Measurements from ENCODE around the gene EPAS1.

The EPAS1 gene

GRCh38 chr2:46365913-46366667, 68.9 kb downstream of the EPAS1 start:
- DNase-seq (ENCODE audit: low spot score in 2 of 2): no peak
- Mint-ChIP-seq H3K36me3 (peaks cover 90% of the 10 kb centered on the region), H3K4me3 (no peak overlapping the region), H3K9me3 (no peaks in the 10 kb centered on the region), H3K27ac (no peak overlapping the region), H3K4me1 (peaks cover 64% of the 10 kb centered on the region)
- ATAC-seq: no peak

GRCh38 chr2:46366668-46367052, 69.5 kb downstream of the EPAS1 start:
- Mint-ChIP-seq H3K36me3 (peaks cover 90% of the 10 kb centered on the region), H3K4me1 (peaks cover 63% of the 10 kb centered on the region), H3K4me3 (no peak overlapping the region), H3K9me3 (no peaks in the 10 kb centered on the region), H3K27ac (no peak overlapping the region)
- DNase-seq (ENCODE audit: low spot score in 2 of 2): no peak
- no peak for ATAC-seq

GRCh38 chr2:46367286-46367685, 70.1 kb downstream of the EPAS1 start:
- H3K4me1 Mint-ChIP-seq: peaks cover 57% of the 10 kb centered on the region
- ATAC-seq: no peak
- H3K9me3 Mint-ChIP-seq: no peaks in the 10 kb centered on the region
- H3K4me3 Mint-ChIP-seq: no peak overlapping the region
- no peak overlapping the region for H3K27ac Mint-ChIP-seq
- peaks cover 92% of the 10 kb centered on the region for H3K36me3 Mint-ChIP-seq
- no peak for DNase-seq (ENCODE audit: low spot score in 2 of 2)

- Mint-ChIP-seq H3K4me3 (no peak overlapping the region), H3K27ac (peak overlapping the region; percentile 23), H3K36me3 (peaks cover 96% of the 10 kb centered on the region), H3K4me1 (peaks cover 46% of the 10 kb centered on the region), H3K9me3 (no peaks in the 10 kb centered on the region)
- DNase-seq (ENCODE audit: low spot score in 2 of 2): no peak
- ATAC-seq: no peak
Observed at GRCh38 chr2:46368401-46368800, 71.2 kb downstream of the EPAS1 start.

- peaks cover 98% of the 10 kb centered on the region for H3K36me3 Mint-ChIP-seq
- ATAC-seq (peak; percentile 98), DNase-seq (ENCODE audit: low spot score in 2 of 2) (peak in 1 of 2 donors; percentile 21)
Observed at GRCh38 chr2:46369783-46370182, 72.6 kb downstream of the EPAS1 start.

GRCh38 chr2:46371854-46372253, 74.6 kb downstream of the EPAS1 start:
- Mint-ChIP-seq H3K4me3 (no peak overlapping the region), H3K4me1 (peaks cover 37% of the 10 kb centered on the region), H3K27ac (no peak overlapping the region), H3K9me3 (no peaks in the 10 kb centered on the region), H3K36me3 (peaks cover 98% of the 10 kb centered on the region)
- ATAC-seq (no peak), DNase-seq (ENCODE audit: low spot score in 2 of 2) (no peak)

More at GRCh38 chr2:46369783-46370182, 72.6 kb downstream of the EPAS1 start:
- Mint-ChIP-seq H3K9me3 (no peaks in the 10 kb centered on the region), H3K27ac (peak overlapping the region; percentile 23), H3K4me1 (peaks cover 37% of the 10 kb centered on the region), H3K4me3 (peak overlapping the region; percentile 33)

- H3K4me1 Mint-ChIP-seq: peaks cover 37% of the 10 kb centered on the region
- ATAC-seq (no peak), DNase-seq (ENCODE audit: low spot score in 2 of 2) (no peak)
- no peak overlapping the region for H3K4me3 Mint-ChIP-seq
- no peak overlapping the region for H3K27ac Mint-ChIP-seq
- peaks cover 98% of the 10 kb centered on the region for H3K36me3 Mint-ChIP-seq
- H3K9me3 Mint-ChIP-seq: no peaks in the 10 kb centered on the region
Observed at GRCh38 chr2:46372475-46372874, 75.3 kb downstream of the EPAS1 start.

GRCh38 chr2:46373238-46373637, 76.0 kb downstream of the EPAS1 start:
- Mint-ChIP-seq H3K27ac (no peak overlapping the region), H3K36me3 (peaks cover 98% of the 10 kb centered on the region), H3K4me3 (no peak overlapping the region), H3K4me1 (peaks cover 32% of the 10 kb centered on the region), H3K9me3 (no peaks in the 10 kb centered on the region)
- DNase-seq (ENCODE audit: low spot score in 2 of 2) (no peak), ATAC-seq (no peak)

GRCh38 chr2:46375566-46376125, 78.4 kb downstream of the EPAS1 start:
- Mint-ChIP-seq H3K4me3 (no peak overlapping the region), H3K27ac (peak overlapping the region; percentile 27), H3K9me3 (no peaks in the 10 kb centered on the region), H3K4me1 (peaks cover 14% of the 10 kb centered on the region), H3K36me3 (peaks cover 100% of the 10 kb centered on the region)
- DNase-seq (ENCODE audit: low spot score in 2 of 2) (no peak), ATAC-seq (no peak)

GRCh38 chr2:46376586-46376985, 79.4 kb downstream of the EPAS1 start:
- Mint-ChIP-seq H3K4me1 (peaks cover 5% of the 10 kb centered on the region), H3K4me3 (no peak overlapping the region), H3K9me3 (no peaks in the 10 kb centered on the region), H3K36me3 (peaks cover 100% of the 10 kb centered on the region), H3K27ac (peak overlapping the region; percentile 27)
- DNase-seq (ENCODE audit: low spot score in 2 of 2) (no peak), ATAC-seq (no peak)

- H3K9me3 Mint-ChIP-seq: no peaks in the 10 kb centered on the region
- peaks cover 100% of the 10 kb centered on the region for H3K36me3 Mint-ChIP-seq
- ATAC-seq (no peak), DNase-seq (ENCODE audit: low spot score in 2 of 2) (no peak)
- no peak overlapping the region for H3K27ac Mint-ChIP-seq
- H3K4me3 Mint-ChIP-seq: no peak overlapping the region
- H3K4me1 Mint-ChIP-seq: peaks cover 5% of the 10 kb centered on the region
Observed at GRCh38 chr2:46377101-46377581, 79.9 kb downstream of the EPAS1 start.

- ATAC-seq: no peak
- H3K27ac Mint-ChIP-seq: peak overlapping the region; percentile 57
- no peak for DNase-seq (ENCODE audit: low spot score in 2 of 2)
- H3K4me3 Mint-ChIP-seq: no peak overlapping the region
- peaks cover 5% of the 10 kb centered on the region for H3K4me1 Mint-ChIP-seq
- H3K9me3 Mint-ChIP-seq: no peaks in the 10 kb centered on the region
- peaks cover 100% of the 10 kb centered on the region for H3K36me3 Mint-ChIP-seq
Observed at GRCh38 chr2:46377666-46378560, 80.7 kb downstream of the EPAS1 start.

- DNase-seq (ENCODE audit: low spot score in 2 of 2) (no peak), ATAC-seq (no peak)
- Mint-ChIP-seq H3K27ac (peak overlapping the region; percentile 57), H3K4me3 (no peak overlapping the region), H3K9me3 (no peaks in the 10 kb centered on the region), H3K36me3 (peaks cover 100% of the 10 kb centered on the region), H3K4me1 (peaks cover 5% of the 10 kb centered on the region)
Observed at GRCh38 chr2:46378616-46379015, 81.4 kb downstream of the EPAS1 start.

- ATAC-seq (no peak), DNase-seq (ENCODE audit: low spot score in 2 of 2) (no peak)
- Mint-ChIP-seq H3K4me1 (peaks cover 5% of the 10 kb centered on the region), H3K4me3 (no peak overlapping the region), H3K27ac (peak overlapping the region; percentile 57), H3K9me3 (no peaks in the 10 kb centered on the region), H3K36me3 (peaks cover 98% of the 10 kb centered on the region)
Observed at GRCh38 chr2:46379213-46380037, 82.2 kb downstream of the EPAS1 start.
